GM10266 (cell line): ENCODE measurements around the gene SNX15.

Experiments
- DNase-seq: peaks from one replicate; pipeline ENCODE4 v3.0.0; 2012; ENCODE audit errors: extremely low spot score
- TF ChIP-seq, protein P1 (sequence below): IDR thresholded peaks from 2 replicates; pipeline ENCODE4 v1.5.1; 2012; ENCODE audit warnings: mild to moderate bottlenecking, low read depth; ENCODE audit not compliant: control insufficient read depth, insufficient read depth; ENCODE audit errors: missing control alignments

Gene SNX15

GRCh38 chr11:65058419-65059054 lies 31.3 kb downstream of the SNX15 start, which contains the start of gene NAALADL1:
Gene NAALADL1, minus strand, starts transcription at chr11:65058553. Its CDS starts 32 bp downstream, at chr11:65058521.
- TF ChIP-seq, protein P1, sequence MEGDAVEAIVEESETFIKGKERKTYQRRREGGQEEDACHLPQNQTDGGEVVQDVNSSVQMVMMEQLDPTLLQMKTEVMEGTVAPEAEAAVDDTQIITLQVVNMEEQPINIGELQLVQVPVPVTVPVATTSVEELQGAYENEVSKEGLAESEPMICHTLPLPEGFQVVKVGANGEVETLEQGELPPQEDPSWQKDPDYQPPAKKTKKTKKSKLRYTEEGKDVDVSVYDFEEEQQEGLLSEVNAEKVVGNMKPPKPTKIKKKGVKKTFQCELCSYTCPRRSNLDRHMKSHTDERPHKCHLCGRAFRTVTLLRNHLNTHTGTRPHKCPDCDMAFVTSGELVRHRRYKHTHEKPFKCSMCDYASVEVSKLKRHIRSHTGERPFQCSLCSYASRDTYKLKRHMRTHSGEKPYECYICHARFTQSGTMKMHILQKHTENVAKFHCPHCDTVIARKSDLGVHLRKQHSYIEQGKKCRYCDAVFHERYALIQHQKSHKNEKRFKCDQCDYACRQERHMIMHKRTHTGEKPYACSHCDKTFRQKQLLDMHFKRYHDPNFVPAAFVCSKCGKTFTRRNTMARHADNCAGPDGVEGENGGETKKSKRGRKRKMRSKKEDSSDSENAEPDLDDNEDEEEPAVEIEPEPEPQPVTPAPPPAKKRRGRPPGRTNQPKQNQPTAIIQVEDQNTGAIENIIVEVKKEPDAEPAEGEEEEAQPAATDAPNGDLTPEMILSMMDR, result no peak
- DNase-seq, result no peak

GRCh38 chr11:65059523-65059922 lies 32.3 kb downstream of the SNX15 start:
- TF ChIP-seq, protein P1, result no peak
- no peak for DNase-seq

GRCh38 chr11:65059959-65060824 lies 33.0 kb downstream of the SNX15 start:
- TF ChIP-seq, protein P1, result no peak
- DNase-seq, result no peak

- no peak for DNase-seq
- TF ChIP-seq, protein P1, result no peak
These were observed 33.7 kb downstream of the SNX15 start for GRCh38 chr11:65060913-65061408.

- TF ChIP-seq, protein P1, result no peak
- DNase-seq, result no peak
These were observed 36.3 kb downstream of the SNX15 start for GRCh38 chr11:65063532-65063931.

DNA sequence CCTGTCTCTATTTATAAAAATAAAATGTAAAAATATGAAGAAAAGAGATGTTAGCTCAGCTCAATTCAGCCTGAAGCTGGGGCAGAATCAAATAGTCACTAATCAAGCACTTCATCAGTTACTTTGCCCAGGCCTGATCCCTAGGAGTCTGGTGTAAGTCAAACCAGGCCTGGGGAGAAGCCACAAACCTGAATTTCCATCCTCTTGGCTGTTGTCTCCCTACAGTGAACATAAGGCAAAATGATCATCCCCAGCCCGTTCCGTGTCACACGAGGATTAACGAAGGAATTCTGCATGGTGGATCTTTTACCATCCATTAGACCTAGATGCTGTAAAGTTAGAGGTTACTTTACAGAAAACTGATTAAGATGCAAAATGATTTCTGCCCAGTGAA lies 37.6 kb downstream of the SNX15 start:
- no peak for DNase-seq
- TF ChIP-seq, protein P1, result no peak
